ENCODE results near the gene SPEF1.

GRCh38 chr20:3733119-3733995, 47.9 kb downstream of the SPEF1 start:
- TF ChIP-seq L3MBTL2 (conservative IDR thresholded peaks at IDR 0.05) (no peak), TARDBP (IDR thresholded peaks at IDR 0.05) (no peak), SP1 (IDR thresholded peaks at IDR 0.05) (no peak), NFRKB (IDR thresholded peaks at IDR 0.05) (no peak), FOXK2 (IDR thresholded peaks at IDR 0.05) (no peak), FOXM1 (IDR thresholded peaks at IDR 0.05; ENCODE audit: borderline replicate concordance) (no peak), BHLHE40 (IDR thresholded peaks at IDR 0.05; ENCODE audit: borderline replicate concordance) (no peak)
